ENCODE results near the gene CEPT1. TPM values are rescaled to one million over a fixed set of nuclear protein-coding genes. Genes with fewer than 3 reads are reported as not detected.

Gene CEPT1
- total RNA-seq, 5 donors from 2014 or later (not counting 1 experiment from before 2014, with no cell fraction given) = 33.2 to 42.3 (median 36.3) TPM

GRCh38 chr1:111145963-111146768, 6.1 kb downstream of the CEPT1 start:
- Mint-ChIP-seq H3K4me3 (peak overlapping the region in 1 of 3 donors; percentile 1), H3K4me1 (peaks cover 80 to 82% (median 80%) of the 10 kb centered on the region in 3 donors), H3K27me3 (no peaks in the 10 kb centered on the region), H3K27ac (peak overlapping the region in 1 of 2 donors; percentile 2), H3K36me3 (peaks cover 34% of the 10 kb centered on the region), H3K9me3 (no peaks in the 10 kb centered on the region)
- Histone ChIP-seq H3K27me3 (replicated peaks in 1 of 2; ENCODE audit: control insufficient read depth in 2 of 2, extremely low read depth in 1 of 2, insufficient read depth in 2 of 2, low read length in 1 of 2) (no peaks in the 10 kb centered on the region), H3K27ac (ENCODE audit: low read length) (no peak overlapping the region), H3K36me3 (ENCODE audit: control insufficient read depth in 2 of 2, extremely low read depth in 1 of 2, insufficient read depth in 1 of 2, low read length in 1 of 2) (peaks cover 0 to 33% of the 10 kb centered on the region in 2 donors), H3K4me1 (ENCODE audit: control insufficient read depth in 1 of 2, extremely low read depth in 1 of 2, insufficient read depth in 2 of 2, low read length in 2 of 2) (peaks cover 10 to 20% of the 10 kb centered on the region in 2 experiments), H3K4me3 (ENCODE audit: control insufficient read depth in 1 of 2, extremely low read depth in 1 of 2, low read length in 1 of 2) (no peak overlapping the region), H3K9me3 (no peaks in the 10 kb centered on the region)
- DNase-seq = no peak
- POLR2A ChIA-PET = no interaction called here
- CTCF ChIA-PET = no interaction called here
- no peak for ATAC-seq (replicated peaks in 1 of 4)

GRCh38 chr1:111147948-111148347, 7.9 kb downstream of the CEPT1 start:
- Histone ChIP-seq H3K4me3 (ENCODE audit: control insufficient read depth in 1 of 2, extremely low read depth in 1 of 2, low read length in 1 of 2) (no peak overlapping the region), H3K27ac (ENCODE audit: low read length) (no peak overlapping the region), H3K9me3 (no peaks in the 10 kb centered on the region), H3K36me3 (ENCODE audit: control insufficient read depth in 2 of 2, extremely low read depth in 1 of 2, insufficient read depth in 1 of 2, low read length in 1 of 2) (peaks cover 0 to 38% of the 10 kb centered on the region in 2 donors), H3K4me1 (ENCODE audit: control insufficient read depth in 1 of 2, extremely low read depth in 1 of 2, insufficient read depth in 2 of 2, low read length in 2 of 2) (peaks cover 5 to 10% of the 10 kb centered on the region in 2 experiments), H3K27me3 (replicated peaks in 1 of 2; ENCODE audit: control insufficient read depth in 2 of 2, extremely low read depth in 1 of 2, insufficient read depth in 2 of 2, low read length in 1 of 2) (no peaks in the 10 kb centered on the region)
- Mint-ChIP-seq H3K4me1 (peaks cover 79 to 82% (median 80%) of the 10 kb centered on the region in 3 donors), H3K27ac (no peak overlapping the region), H3K36me3 (peaks cover 51% of the 10 kb centered on the region), H3K9me3 (no peaks in the 10 kb centered on the region), H3K4me3 (no peak overlapping the region), H3K27me3 (no peaks in the 10 kb centered on the region)
- DNase-seq (no peak), ATAC-seq (replicated peaks in 1 of 4) (no peak)
- CTCF ChIA-PET = interaction anchor here in 1 of 2 donors (0.7 kb wide), 1 partner anchor 16 kb away, joined by 3 read pairs; no protein-coding TSS in a partner anchor
- WGBS (ENCODE audit: insufficient coverage) = no CpG with 5 or more reads among the region's 3 CpGs
- POLR2A ChIA-PET = interaction anchor here in 1 of 2 donors (0.7 kb wide), 1 partner anchor 36 kb away, joined by 7 read pairs; no protein-coding TSS in a partner anchor

- DNase-seq = no peak
- Mint-ChIP-seq H3K27ac (peak overlapping the region in 1 of 2 donors; percentile 1), H3K4me1 (peaks cover 80 to 82% (median 81%) of the 10 kb centered on the region in 3 donors), H3K27me3 (no peaks in the 10 kb centered on the region), H3K36me3 (peaks cover 56% of the 10 kb centered on the region), H3K9me3 (no peaks in the 10 kb centered on the region), H3K4me3 (no peak overlapping the region)
- peaks cover 2 to 43% of the 10 kb centered on the region in 2 donors for H3K36me3 ChIP-seq (ENCODE audit: control insufficient read depth in 2 of 2, extremely low read depth in 1 of 2, insufficient read depth in 1 of 2, low read length in 1 of 2)
- no peaks in the 10 kb centered on the region for H3K9me3 ChIP-seq
- no peaks in the 10 kb centered on the region for H3K27me3 ChIP-seq (replicated peaks in 1 of 2; ENCODE audit: control insufficient read depth in 2 of 2, extremely low read depth in 1 of 2, insufficient read depth in 2 of 2, low read length in 1 of 2)
- ChIA-PET CTCF (interaction anchor here in 1 of 2 donors (0.7 to 0.9 kb wide), 2 partner anchors 16 to 528 kb away, joined by 3 to 4 read pairs; no protein-coding TSS in a partner anchor), POLR2A (interaction anchor here in 1 of 2 donors (0.7 kb wide), 1 partner anchor 35 kb away, joined by 7 read pairs; no protein-coding TSS in a partner anchor)
- no CpG with 5 or more reads among the region's 2 CpGs for WGBS (ENCODE audit: insufficient coverage)
- no peak for ATAC-seq (replicated peaks in 1 of 4)
- peaks cover 4 to 10% of the 10 kb centered on the region in 2 experiments for H3K4me1 ChIP-seq (ENCODE audit: control insufficient read depth in 1 of 2, extremely low read depth in 1 of 2, insufficient read depth in 2 of 2, low read length in 2 of 2)
- no peak overlapping the region for H3K27ac ChIP-seq (ENCODE audit: low read length)
- no peak overlapping the region for H3K4me3 ChIP-seq (ENCODE audit: control insufficient read depth in 1 of 2, extremely low read depth in 1 of 2, low read length in 1 of 2)
Observed at GRCh38 chr1:111148376-111148881, 8.4 kb downstream of the CEPT1 start.

- peaks cover 72% of the 10 kb centered on the region for H3K36me3 Mint-ChIP-seq
- ATAC-seq (replicated peaks in 1 of 4) = no peak
- peak overlapping the region in 1 of 2 donors; percentile 56 for H3K27ac Mint-ChIP-seq
- Histone ChIP-seq H3K27ac (ENCODE audit: low read length) (no peak overlapping the region), H3K4me1 (ENCODE audit: control insufficient read depth in 1 of 2, extremely low read depth in 1 of 2, insufficient read depth in 2 of 2, low read length in 2 of 2) (peaks cover 0 to 3% of the 10 kb centered on the region in 2 experiments), H3K4me3 (ENCODE audit: control insufficient read depth in 1 of 2, extremely low read depth in 1 of 2, low read length in 1 of 2) (no peak overlapping the region), H3K27me3 (replicated peaks in 1 of 2; ENCODE audit: control insufficient read depth in 2 of 2, extremely low read depth in 1 of 2, insufficient read depth in 2 of 2, low read length in 1 of 2) (no peaks in the 10 kb centered on the region), H3K36me3 (ENCODE audit: control insufficient read depth in 2 of 2, extremely low read depth in 1 of 2, insufficient read depth in 1 of 2, low read length in 1 of 2) (peaks cover 2 to 52% of the 10 kb centered on the region in 2 donors), H3K9me3 (no peaks in the 10 kb centered on the region)
- no peaks in the 10 kb centered on the region for H3K27me3 Mint-ChIP-seq
- no peaks in the 10 kb centered on the region for H3K9me3 Mint-ChIP-seq
- no CpG with 5 or more reads among the region's 3 CpGs for WGBS (ENCODE audit: insufficient coverage)
- H3K4me1 Mint-ChIP-seq = peaks cover 84 to 89% (median 85%) of the 10 kb centered on the region in 3 donors
- H3K4me3 Mint-ChIP-seq = peak overlapping the region in 1 of 3 donors; percentile 53
- no peak for DNase-seq
- CTCF ChIA-PET = no interaction called here
- POLR2A ChIA-PET = interaction anchor here in 1 of 2 donors (0.6 kb wide), 1 partner anchor 11 kb away, joined by 5 read pairs; no protein-coding TSS in a partner anchor
Observed at GRCh38 chr1:111151838-111152237, 11.8 kb downstream of the CEPT1 start.

- no peak overlapping the region for H3K4me3 Mint-ChIP-seq
- ChIA-PET POLR2A (no interaction called here), CTCF (no interaction called here)
- DNase-seq (no peak), ATAC-seq (replicated peaks in 1 of 4) (no peak)
- no peaks in the 10 kb centered on the region for H3K9me3 ChIP-seq
- H3K4me1 Mint-ChIP-seq = peaks cover 68 to 78% (median 70%) of the 10 kb centered on the region in 3 donors
- peaks cover 71% of the 10 kb centered on the region for H3K36me3 Mint-ChIP-seq
- H3K27ac ChIP-seq (ENCODE audit: low read length) = no peak overlapping the region
- peak overlapping the region in 1 of 2 donors; percentile 44 for H3K27ac Mint-ChIP-seq
- H3K27me3 Mint-ChIP-seq = no peaks in the 10 kb centered on the region
- H3K9me3 Mint-ChIP-seq = no peaks in the 10 kb centered on the region
- no peak overlapping the region for H3K4me3 ChIP-seq (ENCODE audit: control insufficient read depth in 1 of 2, extremely low read depth in 1 of 2, low read length in 1 of 2)
- peaks cover 0 to 1% of the 10 kb centered on the region in 2 experiments for H3K4me1 ChIP-seq (ENCODE audit: control insufficient read depth in 1 of 2, extremely low read depth in 1 of 2, insufficient read depth in 2 of 2, low read length in 2 of 2)
- H3K27me3 ChIP-seq (replicated peaks in 1 of 2; ENCODE audit: control insufficient read depth in 2 of 2, extremely low read depth in 1 of 2, insufficient read depth in 2 of 2, low read length in 1 of 2) = no peaks in the 10 kb centered on the region
- no CpG with 5 or more reads among the region's 5 CpGs for WGBS (ENCODE audit: insufficient coverage)
- H3K36me3 ChIP-seq (ENCODE audit: control insufficient read depth in 2 of 2, extremely low read depth in 1 of 2, insufficient read depth in 1 of 2, low read length in 1 of 2) = peaks cover 2 to 43% of the 10 kb centered on the region in 2 donors
Observed at GRCh38 chr1:111154021-111154999, 14.3 kb downstream of the CEPT1 start.

- Histone ChIP-seq H3K27me3 (replicated peaks in 1 of 2; ENCODE audit: control insufficient read depth in 2 of 2, extremely low read depth in 1 of 2, insufficient read depth in 2 of 2, low read length in 1 of 2) (no peaks in the 10 kb centered on the region), H3K27ac (ENCODE audit: low read length) (no peak overlapping the region), H3K9me3 (no peaks in the 10 kb centered on the region), H3K4me3 (ENCODE audit: control insufficient read depth in 1 of 2, extremely low read depth in 1 of 2, low read length in 1 of 2) (no peak overlapping the region), H3K4me1 (ENCODE audit: control insufficient read depth in 1 of 2, extremely low read depth in 1 of 2, insufficient read depth in 2 of 2, low read length in 2 of 2) (no peaks in the 10 kb centered on the region), H3K36me3 (ENCODE audit: control insufficient read depth in 2 of 2, extremely low read depth in 1 of 2, insufficient read depth in 1 of 2, low read length in 1 of 2) (peaks cover 6 to 40% of the 10 kb centered on the region in 2 donors)
- ChIA-PET CTCF (interaction anchor here (0.6 kb wide), 2 partner anchors 614 to 1131 kb away, joined by 3 to 11 read pairs; no protein-coding TSS in a partner anchor), POLR2A (no interaction called here)
- no peak for DNase-seq
- no peak overlapping the region for H3K4me3 Mint-ChIP-seq
- H3K9me3 Mint-ChIP-seq = no peaks in the 10 kb centered on the region
- no peaks in the 10 kb centered on the region for H3K27me3 Mint-ChIP-seq
- peaks cover 61% of the 10 kb centered on the region for H3K36me3 Mint-ChIP-seq
- H3K4me1 Mint-ChIP-seq = peaks cover 46 to 67% (median 50%) of the 10 kb centered on the region in 3 donors
- WGBS (ENCODE audit: insufficient coverage) = 100% methylated on average over 1 of the region's 2 CpGs
- no peak overlapping the region for H3K27ac Mint-ChIP-seq
- ATAC-seq (replicated peaks in 1 of 4) = no peak
Observed at GRCh38 chr1:111157431-111157830, 17.4 kb downstream of the CEPT1 start.
